Keratinocyte (primary cell): ENCODE results near the gene GIT1. TPM values are rescaled to one million over a fixed set of nuclear protein-coding genes. Genes with fewer than 3 reads are reported as not detected.

ENCODE experiments used
- DNase-seq: peaks from one replicate; pipeline ENCODE4 v3.0.0-alpha.2; 2011; ENCODE audit warnings: low read depth, missing footprints, low spot score
- FAIRE-seq: peaks from 2 replicates; lab custom pipeline; 2011; peaks lifted over from hg19 to GRCh38; lab: Jason Lieb, UNC
- H2AFZ ChIP-seq: 2 replicates; pipeline ENCODE4 v1.6.0; 2012; ENCODE audit warnings: low read length, control low read depth, inconsistent platforms; ENCODE audit not compliant: control insufficient read depth
- H3K27ac ChIP-seq: 2 replicates; pipeline ENCODE4 v1.5.1; 2011; ENCODE audit warnings: low read length; ENCODE audit not compliant: control insufficient read depth, insufficient read depth
- H3K27me3 ChIP-seq: 3 replicates; pipeline ENCODE4 v1.6.0; 2011; ENCODE audit warnings: low read length; ENCODE audit not compliant: control insufficient read depth, insufficient read depth; ENCODE audit errors: extremely low read depth
- H3K36me3 ChIP-seq, 2 experiments: 2 replicates in 1 of 2; 3 replicates in 1 of 2; pipeline ENCODE4 v1.5.1; 2011; ENCODE audit warnings: low read length in 2 of 2, mild to moderate bottlenecking in 1 of 2; ENCODE audit not compliant: control insufficient read depth in 2 of 2, insufficient read depth in 2 of 2; ENCODE audit errors: extremely low read depth in 1 of 2
- H3K4me1 ChIP-seq: 3 replicates; pipeline ENCODE4 v1.5.1; 2011; ENCODE audit warnings: low read length; ENCODE audit not compliant: control insufficient read depth, insufficient read depth; ENCODE audit errors: extremely low read depth
- H3K4me2 ChIP-seq: 3 replicates; pipeline ENCODE4 v1.6.0; 2011; ENCODE audit warnings: low read depth, low read length; ENCODE audit not compliant: control insufficient read depth, insufficient read depth; ENCODE audit errors: extremely low read depth
- H3K4me3 ChIP-seq, 3 experiments: fragments of 200-600 bp in 1 of 3; sonication (generic) in 1 of 3; 2 replicates in 2 of 3; 3 replicates in 1 of 3; pipeline ENCODE4 v1.5.1; 2011 to 2016; ENCODE audit warnings: low read length in 3 of 3, mild to moderate bottlenecking in 3 of 3, control low read depth in 2 of 3, inconsistent platforms in 1 of 3, low read depth in 1 of 3, mixed read lengths in 1 of 3, mixed run types in 1 of 3, moderate library complexity in 1 of 3; ENCODE audit not compliant: control insufficient read depth in 2 of 3, insufficient read depth in 2 of 3; ENCODE audit errors: extremely low read depth in 1 of 3
- H3K79me2 ChIP-seq: 2 replicates; pipeline ENCODE4 v1.6.0; 2012; ENCODE audit warnings: low read length; ENCODE audit not compliant: control insufficient read depth, insufficient read depth
- H3K9ac ChIP-seq: 3 replicates; pipeline ENCODE4 v1.6.0; 2011; ENCODE audit warnings: low read length; ENCODE audit not compliant: control insufficient read depth, insufficient read depth; ENCODE audit errors: extremely low read depth
- H3K9me1 ChIP-seq: 3 replicates; pipeline ENCODE4 v1.6.0; 2011; ENCODE audit warnings: low read length; ENCODE audit not compliant: control insufficient read depth, insufficient read depth; ENCODE audit errors: extremely low read depth
- H3K9me3 ChIP-seq: 2 replicates; pipeline ENCODE4 v1.5.1; 2012; ENCODE audit warnings: low read depth, low read length; ENCODE audit not compliant: control insufficient read depth
- H4K20me1 ChIP-seq: 3 replicates; pipeline ENCODE4 v1.6.0; 2011; ENCODE audit warnings: low read length; ENCODE audit not compliant: control insufficient read depth, insufficient read depth; ENCODE audit errors: extremely low read depth
- EZH2 ChIP-seq: IDR thresholded peaks from one replicate; pipeline ENCODE4 v1.6.1; 2012; ENCODE audit warnings: inconsistent platforms, mild to moderate bottlenecking, low read length, moderate library complexity
- dilution Hi-C: fragments of 300-500 bp; cut with MboI; formaldehyde crosslinking; loops from one replicate; pipeline ENCODE4 v1.7.0; 2020; ENCODE audit warnings: low sequenced_read_pairs; ENCODE audit not compliant: extremely low pct_ligation_motif_present
- polyA plus RNA-seq, 5 experiments: library from polyadenylated mRNA; depleted of rRNA in 3 of 5; stranded (reverse) in 3 of 5; stranded (forward) in 1 of 5; unstranded in 1 of 5; fragments of >200 nt; gene quantifications; 1 replicate in 1 of 5; 2 replicates in 3 of 5; 3 replicates in 1 of 5; pipeline versions ENCODE4 v1.2.1 to v1.2.3, GENCODE V29; 2011 to 2012; ENCODE audit warnings: missing spikeins in 2 of 5, low read depth in 1 of 5, low replicate concordance in 1 of 5
- TF ChIP-seq, protein P1 (sequence below), 3 experiments: IDR thresholded peaks in 1 of 3; conservative IDR thresholded peaks in 1 of 3; optimal IDR thresholded peaks in 1 of 3; 2 replicates in 2 of 3; 3 replicates in 1 of 3; pipeline versions ENCODE3 to v1.5.1; 2011; ENCODE audit warnings: low read length in 3 of 3, mild to moderate bottlenecking in 3 of 3, moderate library complexity in 2 of 3, control low read depth in 1 of 3, inconsistent platforms in 1 of 3; ENCODE audit not compliant: insufficient read depth in 2 of 3; ENCODE audit errors: extremely low read depth in 1 of 3

GIT1 gene
- polyA plus RNA-seq, 1 donor (not counting 4 experiments of a cell fraction or from before 2014, with no cell fraction given): 42.7 TPM

DNA sequence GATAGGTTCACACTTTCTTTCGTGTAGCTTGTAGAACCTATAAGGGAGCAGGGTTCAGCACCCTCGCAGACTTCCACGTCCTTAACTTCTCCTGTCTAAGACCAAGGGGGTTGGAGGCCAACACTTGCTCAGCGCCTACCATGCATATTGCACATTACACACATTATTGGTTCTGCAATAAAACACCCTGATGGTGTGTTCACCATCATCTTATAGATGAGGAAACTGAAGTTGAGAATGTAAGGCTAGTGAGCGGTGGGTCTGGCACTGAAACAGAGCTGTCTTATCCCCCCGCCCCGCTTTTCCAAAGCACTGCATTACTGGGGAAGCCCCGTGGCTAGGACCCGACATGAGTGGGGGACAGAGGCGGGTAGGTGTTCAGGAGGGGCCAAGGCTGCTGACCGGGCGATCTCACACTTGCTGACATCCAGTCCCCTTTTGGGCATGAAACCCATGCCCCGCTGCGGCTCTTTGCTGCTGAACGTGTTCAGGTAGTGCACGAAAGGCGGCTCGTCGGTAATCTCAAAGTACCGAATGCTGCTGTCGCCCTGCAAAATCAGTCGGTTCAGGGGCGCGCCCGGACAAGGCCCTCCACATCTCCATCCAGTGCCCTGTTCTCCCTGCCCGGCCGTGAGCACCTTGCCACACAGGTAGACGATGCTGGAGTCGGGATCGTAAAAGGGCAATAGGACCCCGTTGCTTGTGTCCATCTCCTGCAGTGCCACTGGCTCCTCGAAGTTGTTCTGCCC, 27.0 kb upstream of the GIT1 start:
- Histone ChIP-seq H3K79me2 (peaks cover 16% of the 10 kb centered on the region), H3K4me1 (peaks cover 63% of the 10 kb centered on the region), H4K20me1 (no peaks in the 10 kb centered on the region), H3K9me3 (no peaks in the 10 kb centered on the region), H2AFZ (no peak overlapping the region), H3K36me3 (peaks cover 0 to 5% of the 10 kb centered on the region in 2 experiments), H3K4me2 (peak overlapping the region; percentile 75), H3K27ac (no peak overlapping the region), H3K27me3 (no peaks in the 10 kb centered on the region), H3K9ac (no peak overlapping the region), H3K4me3 (peak overlapping the region in 1 of 3 experiments; percentile 58), H3K9me1 (no peaks in the 10 kb centered on the region)
- no peak for DNase-seq
- FAIRE-seq: no peak
- no peak for TF ChIP-seq EZH2
- TF ChIP-seq, protein P1, sequence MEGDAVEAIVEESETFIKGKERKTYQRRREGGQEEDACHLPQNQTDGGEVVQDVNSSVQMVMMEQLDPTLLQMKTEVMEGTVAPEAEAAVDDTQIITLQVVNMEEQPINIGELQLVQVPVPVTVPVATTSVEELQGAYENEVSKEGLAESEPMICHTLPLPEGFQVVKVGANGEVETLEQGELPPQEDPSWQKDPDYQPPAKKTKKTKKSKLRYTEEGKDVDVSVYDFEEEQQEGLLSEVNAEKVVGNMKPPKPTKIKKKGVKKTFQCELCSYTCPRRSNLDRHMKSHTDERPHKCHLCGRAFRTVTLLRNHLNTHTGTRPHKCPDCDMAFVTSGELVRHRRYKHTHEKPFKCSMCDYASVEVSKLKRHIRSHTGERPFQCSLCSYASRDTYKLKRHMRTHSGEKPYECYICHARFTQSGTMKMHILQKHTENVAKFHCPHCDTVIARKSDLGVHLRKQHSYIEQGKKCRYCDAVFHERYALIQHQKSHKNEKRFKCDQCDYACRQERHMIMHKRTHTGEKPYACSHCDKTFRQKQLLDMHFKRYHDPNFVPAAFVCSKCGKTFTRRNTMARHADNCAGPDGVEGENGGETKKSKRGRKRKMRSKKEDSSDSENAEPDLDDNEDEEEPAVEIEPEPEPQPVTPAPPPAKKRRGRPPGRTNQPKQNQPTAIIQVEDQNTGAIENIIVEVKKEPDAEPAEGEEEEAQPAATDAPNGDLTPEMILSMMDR (optimal IDR thresholded peaks at IDR 0.05 in 1 of 3, IDR thresholded peaks at IDR 0.05 in 1 of 3, conservative IDR thresholded peaks at IDR 0.05 in 1 of 3; ENCODE audit: extremely low read depth in 1 of 3, insufficient read depth in 2 of 3, low read length in 3 of 3): no peak
- dilution Hi-C loops: no loop called here

GRCh38 chr17:29615492-29616299, 26.2 kb upstream of the GIT1 start:
- H3K79me2 ChIP-seq: peaks cover 8% of the 10 kb centered on the region
- peaks cover 58% of the 10 kb centered on the region for H3K4me1 ChIP-seq
- no peaks in the 10 kb centered on the region for H3K9me1 ChIP-seq
- no peaks in the 10 kb centered on the region for H3K9me3 ChIP-seq
- peak overlapping the region; percentile 72 for H3K4me2 ChIP-seq
- H3K9ac ChIP-seq: peak overlapping the region; percentile 18
- no peak overlapping the region for H2AFZ ChIP-seq
- no peaks in the 10 kb centered on the region for H4K20me1 ChIP-seq
- no peak for DNase-seq
- FAIRE-seq: peak; percentile 39
- peaks cover 0 to 5% of the 10 kb centered on the region in 2 experiments for H3K36me3 ChIP-seq
- no peaks in the 10 kb centered on the region for H3K27me3 ChIP-seq
- no peak overlapping the region for H3K27ac ChIP-seq
- dilution Hi-C loops: no loop called here
- H3K4me3 ChIP-seq: peak overlapping the region in 1 of 3 experiments; percentile 53
- no peak for TF ChIP-seq EZH2
- TF ChIP-seq, protein P1 (optimal IDR thresholded peaks at IDR 0.05 in 1 of 3, IDR thresholded peaks at IDR 0.05 in 1 of 3, conservative IDR thresholded peaks at IDR 0.05 in 1 of 3; ENCODE audit: extremely low read depth in 1 of 3, insufficient read depth in 2 of 3, low read length in 3 of 3): no peak
